ENCODE data around the gene SMAD2.

DNA sequence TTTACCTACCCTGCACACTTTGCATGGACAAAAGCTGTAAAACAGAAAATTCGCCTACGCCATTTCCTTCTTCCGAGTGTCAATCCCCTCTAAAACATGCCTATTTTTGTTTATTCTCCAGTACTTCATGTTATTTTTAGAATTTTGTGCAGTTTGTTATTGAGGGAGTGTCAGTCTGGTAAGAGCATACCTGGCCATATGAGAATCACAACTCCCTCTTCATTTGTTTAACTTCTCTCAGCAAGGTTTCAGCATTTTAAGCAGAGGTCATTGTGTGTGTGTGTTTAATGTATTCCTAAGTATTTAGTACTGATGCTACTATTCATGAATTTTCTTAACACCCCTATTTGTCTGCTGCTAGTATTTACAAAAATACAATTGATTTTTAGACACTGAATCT is 49.4 kb downstream of the SMAD2 start:
- TF ChIP-seq, protein P1, sequence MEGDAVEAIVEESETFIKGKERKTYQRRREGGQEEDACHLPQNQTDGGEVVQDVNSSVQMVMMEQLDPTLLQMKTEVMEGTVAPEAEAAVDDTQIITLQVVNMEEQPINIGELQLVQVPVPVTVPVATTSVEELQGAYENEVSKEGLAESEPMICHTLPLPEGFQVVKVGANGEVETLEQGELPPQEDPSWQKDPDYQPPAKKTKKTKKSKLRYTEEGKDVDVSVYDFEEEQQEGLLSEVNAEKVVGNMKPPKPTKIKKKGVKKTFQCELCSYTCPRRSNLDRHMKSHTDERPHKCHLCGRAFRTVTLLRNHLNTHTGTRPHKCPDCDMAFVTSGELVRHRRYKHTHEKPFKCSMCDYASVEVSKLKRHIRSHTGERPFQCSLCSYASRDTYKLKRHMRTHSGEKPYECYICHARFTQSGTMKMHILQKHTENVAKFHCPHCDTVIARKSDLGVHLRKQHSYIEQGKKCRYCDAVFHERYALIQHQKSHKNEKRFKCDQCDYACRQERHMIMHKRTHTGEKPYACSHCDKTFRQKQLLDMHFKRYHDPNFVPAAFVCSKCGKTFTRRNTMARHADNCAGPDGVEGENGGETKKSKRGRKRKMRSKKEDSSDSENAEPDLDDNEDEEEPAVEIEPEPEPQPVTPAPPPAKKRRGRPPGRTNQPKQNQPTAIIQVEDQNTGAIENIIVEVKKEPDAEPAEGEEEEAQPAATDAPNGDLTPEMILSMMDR (IDR thresholded peaks at IDR 0.05) = no peak
- TF ChIP-seq POLR2A (IDR thresholded peaks at IDR 0.05) = no peak

All from thyroid gland (tissue), 4 donors.